Brain pericyte (primary cell): ENCODE measurements around the gene NEGR1.

Source experiments
- DNase-seq: peaks from one replicate; pipeline ENCODE4 v3.0.0-alpha.2; 2012; ENCODE audit warnings: low read depth, low spot score

The NEGR1 gene

DNA sequence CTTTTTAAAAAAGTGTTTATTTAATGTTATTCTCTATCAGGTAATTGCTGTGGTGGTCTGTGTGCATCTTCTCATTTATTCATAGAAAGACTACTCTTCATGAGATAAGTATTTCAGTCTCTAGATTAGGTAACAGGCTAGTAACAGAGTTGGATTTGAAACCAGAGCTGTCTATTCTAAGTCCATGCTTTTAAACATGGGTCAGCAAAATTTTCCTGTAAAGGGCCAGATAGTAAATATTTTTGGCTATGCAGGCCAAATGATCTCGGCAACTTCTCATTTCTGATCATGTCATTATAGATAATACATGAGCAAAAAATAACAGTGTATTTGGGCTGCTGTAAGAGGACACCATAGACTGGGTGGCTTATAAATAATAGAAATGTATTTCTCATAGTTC, 715.9 kb downstream of the NEGR1 start:
- DNase-seq: no peak

DNA sequence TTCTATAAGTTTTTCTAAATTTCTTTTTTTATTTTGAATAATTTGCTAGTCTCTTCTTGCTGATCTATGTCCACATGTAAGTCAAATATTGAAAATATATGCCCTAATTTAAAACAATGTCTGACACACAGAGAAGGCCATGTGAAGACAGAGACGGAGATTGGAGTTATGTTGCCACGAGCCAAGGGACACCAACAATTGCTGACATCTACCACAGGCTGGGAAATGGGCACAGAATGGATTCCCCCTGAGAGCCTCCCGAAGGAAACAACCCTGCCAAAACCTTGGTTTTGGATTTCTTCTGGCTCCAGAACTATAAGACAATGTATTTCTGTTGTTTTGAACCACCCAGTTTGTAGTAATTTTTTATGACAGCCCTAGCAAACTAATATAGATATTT, 716.5 kb downstream of the NEGR1 start:
- DNase-seq: no peak

DNA sequence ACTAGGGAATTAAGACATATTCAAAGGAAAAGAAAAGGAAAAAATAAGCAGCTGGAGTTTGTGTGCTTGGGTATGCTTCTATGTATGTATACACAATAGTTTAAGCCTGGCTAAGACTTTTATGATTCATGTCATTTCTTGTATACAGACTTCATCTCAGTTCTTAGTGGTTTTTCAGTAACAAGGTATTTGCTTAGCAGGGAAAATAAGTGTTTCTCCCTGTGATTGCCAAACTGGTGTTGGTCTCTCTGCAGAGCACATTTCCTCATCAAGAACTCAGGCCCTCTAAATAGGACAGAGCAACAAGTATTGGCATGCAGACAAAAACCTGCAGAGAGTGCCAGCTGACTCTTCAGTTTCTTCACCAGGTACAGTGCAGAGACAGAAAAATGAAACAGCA, 717.1 kb downstream of the NEGR1 start:
- no peak for DNase-seq

DNA sequence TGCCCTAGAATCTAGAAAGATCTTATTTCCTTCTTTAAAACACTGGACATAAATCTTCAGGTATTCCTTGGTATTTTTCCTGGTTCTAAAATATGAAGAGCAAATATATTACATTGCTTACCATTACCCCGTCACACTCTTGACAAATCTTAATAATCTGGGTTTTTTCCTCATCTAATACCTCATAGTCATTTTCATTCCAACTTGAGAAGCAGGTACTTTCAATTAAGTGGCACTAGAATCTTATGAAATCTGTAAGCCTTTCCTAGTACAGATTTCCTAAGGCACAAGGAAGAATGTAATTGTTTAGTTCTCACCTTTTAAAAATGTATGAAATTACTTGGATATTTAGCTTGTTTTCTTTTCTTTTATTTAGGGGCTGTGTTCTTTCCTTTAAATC, 720.0 kb downstream of the NEGR1 start:
- no peak for DNase-seq

DNA sequence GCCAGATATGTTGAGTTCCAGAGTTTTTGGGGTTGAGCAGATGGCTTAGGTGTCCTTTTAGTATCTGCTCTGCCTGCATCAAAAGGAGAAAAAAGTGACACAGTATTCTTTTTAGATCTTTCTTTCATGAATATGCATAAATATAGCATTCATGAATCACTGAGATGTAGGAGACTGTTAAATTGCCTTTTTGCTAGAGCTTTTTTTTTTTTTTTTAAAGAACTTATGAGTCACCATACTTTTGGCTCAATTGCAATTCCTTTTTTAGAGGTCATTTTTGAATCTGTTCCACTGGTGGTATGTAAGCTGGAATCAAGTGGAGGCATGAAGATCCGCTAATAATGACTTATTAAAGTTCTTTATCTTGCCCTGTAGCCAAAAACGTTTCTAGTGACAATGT, 720.6 kb downstream of the NEGR1 start:
- no peak for DNase-seq

DNA sequence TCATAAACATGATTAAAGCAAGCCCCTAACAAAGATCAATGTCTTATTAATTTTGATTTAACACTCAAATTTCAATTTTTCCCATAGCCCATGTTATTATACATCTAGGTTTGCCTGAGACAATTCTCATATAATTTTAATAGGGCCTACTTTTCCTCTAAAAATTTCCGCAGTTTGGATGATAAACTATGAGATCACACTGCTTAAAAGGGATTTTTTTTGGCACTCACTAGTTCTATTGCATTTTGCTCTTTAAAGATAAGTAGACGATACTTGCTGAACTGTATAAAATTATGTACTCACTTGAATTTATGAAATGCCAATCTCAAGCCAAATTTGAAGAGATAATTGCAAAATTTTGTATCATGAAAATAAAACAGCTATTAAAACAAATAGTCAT, 721.1 kb downstream of the NEGR1 start:
- DNase-seq: no peak

DNA sequence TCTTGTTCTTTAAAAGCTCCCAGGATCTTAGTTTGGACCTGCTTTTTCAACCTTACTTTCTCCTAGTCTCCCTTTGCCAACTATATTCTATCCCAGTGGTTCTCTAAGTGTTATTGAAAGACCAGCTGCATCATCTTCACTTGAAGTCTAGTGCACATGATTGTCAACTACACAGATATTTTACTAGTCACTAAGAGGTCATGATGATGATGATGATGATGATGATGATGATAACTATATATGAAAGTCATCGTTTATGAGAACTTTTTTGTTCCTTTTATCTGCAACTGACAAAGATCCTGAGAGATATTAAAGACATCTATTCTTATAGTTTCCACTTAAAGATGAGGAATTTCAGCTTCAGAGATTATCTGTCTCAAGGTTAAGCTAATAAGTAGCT, 722.5 kb downstream of the NEGR1 start:
- no peak for DNase-seq

DNA sequence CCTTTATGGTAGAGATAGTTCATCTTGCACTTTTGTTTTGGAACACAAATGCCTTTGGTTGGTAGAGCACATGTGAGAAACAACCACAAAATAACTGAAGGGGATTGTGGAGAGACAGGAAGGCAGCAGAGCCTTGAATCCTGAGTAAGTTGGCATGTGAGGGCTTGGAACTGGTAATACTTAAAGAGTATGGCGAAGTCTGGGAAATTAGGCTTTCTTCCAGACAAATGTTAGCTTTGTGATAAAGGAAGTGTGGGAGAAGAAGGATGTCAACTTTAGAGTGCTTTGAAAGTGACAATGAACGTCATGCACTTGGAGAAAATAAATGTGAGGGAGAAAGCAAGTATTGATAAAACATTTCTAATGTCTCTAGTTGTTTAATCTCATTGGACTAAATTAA, 725.2 kb downstream of the NEGR1 start:
- DNase-seq: no peak

DNA sequence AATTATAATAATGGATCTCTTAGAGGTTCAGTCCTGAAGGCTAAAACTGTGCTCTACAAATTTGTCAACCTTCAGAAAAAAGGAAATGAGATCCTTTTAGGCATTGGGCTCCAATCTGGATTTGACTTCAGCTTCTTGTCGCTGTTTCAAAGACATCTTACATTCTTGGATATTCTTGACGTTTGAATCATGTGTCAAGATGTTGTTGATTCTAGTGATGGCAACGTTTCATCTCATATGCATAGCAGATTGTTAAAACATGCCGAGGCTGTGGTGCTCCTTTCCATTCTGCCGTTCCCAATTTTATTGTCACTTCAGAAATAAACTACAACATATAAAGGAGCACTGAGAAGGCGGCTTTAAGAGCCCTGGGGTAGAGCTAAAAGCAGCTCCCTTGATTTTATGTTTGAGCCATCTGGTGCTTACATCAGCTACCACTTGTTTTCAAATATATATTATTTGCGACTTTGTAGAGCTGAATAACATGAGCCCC, 733.9 kb downstream of the NEGR1 start:
- DNase-seq: no peak

DNA sequence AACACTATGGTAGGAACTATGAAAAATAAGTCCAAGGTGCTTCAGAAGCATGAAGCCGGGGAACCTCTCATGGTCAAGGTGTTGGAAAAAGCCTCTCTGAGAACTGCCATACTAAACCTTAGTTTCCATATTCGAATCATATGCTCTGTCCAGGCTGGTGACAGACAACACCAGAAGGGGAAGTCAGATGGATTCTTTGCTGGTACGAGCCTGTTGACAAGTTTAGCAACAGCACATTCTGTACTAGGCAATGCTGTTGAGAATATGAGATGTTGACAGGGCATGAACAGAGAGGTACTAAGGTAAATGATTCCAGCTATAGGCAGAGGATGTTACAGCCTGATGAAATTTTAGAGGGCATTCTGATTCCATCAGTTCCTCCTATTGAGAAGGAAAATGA, 740.2 kb downstream of the NEGR1 start:
- DNase-seq: no peak

DNA sequence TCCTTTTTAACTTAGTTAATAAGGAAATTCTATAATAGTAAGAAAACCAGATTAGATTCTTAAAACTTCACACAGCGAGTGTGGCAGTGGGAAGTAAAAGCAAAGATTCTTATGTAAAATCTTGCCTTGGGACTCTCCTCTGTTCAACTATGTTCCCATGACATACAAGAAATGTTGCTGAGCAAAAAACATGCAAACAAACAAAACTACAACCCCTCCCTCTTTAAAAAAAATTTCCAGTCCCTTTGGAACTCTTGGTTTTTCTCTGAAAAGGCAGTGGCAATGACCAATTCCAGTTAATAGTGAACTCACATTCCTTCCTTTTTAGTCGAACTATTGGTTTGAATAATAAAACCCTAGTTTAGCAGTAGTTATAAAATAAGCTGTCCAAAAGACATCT, 748.4 kb downstream of the NEGR1 start:
- no peak for DNase-seq

DNA sequence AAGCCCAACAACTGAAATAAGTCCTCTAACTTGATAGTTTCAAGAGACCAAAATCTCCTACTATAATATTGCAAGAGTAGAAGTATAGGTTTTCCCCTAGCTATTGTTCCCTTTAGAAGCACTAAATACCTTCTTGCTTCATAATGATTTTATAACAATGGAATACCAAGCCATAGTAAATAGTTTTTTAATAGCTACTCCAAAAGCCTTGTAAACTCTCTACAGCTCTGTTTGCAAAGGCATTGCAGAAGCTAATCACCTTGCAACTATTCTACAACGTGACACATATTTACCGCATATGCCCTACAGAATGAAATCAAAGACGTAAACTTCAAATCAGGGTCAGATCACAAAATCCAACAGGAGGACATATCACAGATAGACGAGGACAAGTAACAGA, 750.0 kb downstream of the NEGR1 start:
- DNase-seq: no peak

DNA sequence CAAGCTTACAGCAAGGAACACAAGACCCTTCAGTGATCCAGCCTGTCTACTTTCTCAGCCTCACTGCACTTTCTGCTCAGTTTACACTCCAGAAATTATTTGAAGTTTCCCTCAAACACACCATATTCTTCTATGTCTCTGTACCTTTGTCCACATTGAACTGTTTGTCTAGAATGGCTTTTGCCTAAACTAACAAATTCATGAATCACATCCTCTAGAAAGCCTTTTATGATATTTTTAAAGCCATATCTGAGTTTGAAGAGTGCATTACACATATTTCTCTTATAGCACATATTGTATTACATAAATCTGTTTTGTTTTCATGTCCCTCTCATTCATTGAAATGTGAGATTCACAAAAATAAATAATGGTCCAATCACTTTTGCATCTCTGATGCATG, 755.5 kb downstream of the NEGR1 start:
- no peak for DNase-seq

DNA sequence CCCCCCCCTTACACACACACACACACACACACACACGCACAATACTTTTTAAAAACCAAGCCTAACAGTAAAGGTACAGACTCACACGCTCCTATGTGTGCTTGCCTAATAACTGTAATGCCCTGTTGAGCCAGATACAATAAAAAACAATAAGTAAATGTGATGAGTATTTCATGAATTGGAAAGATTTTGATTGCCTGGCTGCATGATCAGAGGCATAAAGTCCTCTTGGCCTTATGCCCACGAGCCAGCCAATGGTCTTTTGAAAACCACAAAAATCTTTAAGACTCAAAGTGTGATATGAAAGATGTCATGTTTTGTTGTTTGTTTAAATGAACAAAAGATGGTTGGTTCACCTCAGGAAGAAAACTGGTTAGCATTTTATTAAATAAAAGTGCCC, 759.6 kb downstream of the NEGR1 start:
- no peak for DNase-seq

DNA sequence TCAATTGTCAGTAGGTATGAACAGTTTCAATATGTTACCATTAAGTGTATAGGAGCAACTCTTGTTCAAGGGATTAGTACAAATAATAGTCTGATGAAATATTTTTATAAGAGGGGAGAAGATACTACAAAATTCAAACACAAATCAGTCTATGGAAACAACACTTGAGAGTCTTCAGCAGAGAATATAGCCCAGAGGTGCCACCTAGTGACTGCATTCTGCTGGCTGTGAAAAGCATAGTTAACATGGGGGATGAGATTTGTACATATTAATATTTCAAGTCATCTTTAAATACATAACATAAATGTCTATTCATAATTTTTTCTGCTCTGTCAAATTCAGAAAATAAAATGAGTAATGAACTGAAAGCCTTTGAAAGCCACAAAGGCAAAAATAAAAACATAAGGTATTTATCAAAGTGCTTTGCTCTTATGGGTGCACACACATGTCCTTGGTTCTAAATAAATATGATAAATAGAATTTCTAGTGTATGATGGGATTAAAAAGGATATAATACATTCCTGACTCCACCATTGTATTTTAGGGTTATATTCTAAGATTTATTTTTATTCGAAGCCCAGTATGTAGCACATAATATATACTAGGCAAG, 760.6 kb downstream of the NEGR1 start:
- no peak for DNase-seq

DNA sequence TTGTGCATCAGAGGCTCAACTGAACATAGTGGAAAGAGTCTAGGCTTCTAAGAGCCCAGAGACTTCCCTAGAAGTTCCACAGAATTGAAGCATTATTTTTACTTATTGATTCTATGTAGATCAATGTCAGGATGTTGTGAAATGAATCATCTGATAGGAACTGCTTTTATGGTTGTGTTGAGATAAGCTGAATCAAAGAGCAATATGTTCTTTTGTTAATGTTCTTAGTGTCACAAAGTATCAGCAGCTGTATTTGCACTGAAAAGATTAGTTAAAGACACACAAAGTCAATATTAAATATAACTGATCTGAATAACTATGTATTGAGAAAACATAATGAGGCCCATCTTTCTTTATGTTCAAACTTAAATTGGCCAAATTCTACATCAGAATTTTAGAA, 770.8 kb downstream of the NEGR1 start:
- DNase-seq: no peak

DNA sequence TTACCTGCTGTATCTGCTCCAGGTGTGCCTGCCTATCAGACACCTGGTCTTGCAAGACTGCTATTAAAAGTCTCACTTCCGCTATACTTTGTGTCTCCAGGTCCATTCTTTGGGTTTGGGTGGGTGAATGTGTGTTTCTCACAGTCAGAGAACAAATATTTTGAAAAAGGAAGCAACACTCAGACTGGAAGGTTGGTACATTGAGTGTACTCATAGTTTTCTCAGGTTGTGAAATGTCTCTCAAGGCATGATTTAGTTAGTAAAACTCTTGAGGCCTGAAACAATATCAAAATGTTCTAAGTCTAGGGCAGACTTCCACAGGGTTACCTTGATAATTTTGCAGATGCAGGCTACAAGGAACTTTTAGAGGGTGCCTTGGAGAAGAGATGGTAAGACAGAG, 771.6 kb downstream of the NEGR1 start:
- no peak for DNase-seq

DNA sequence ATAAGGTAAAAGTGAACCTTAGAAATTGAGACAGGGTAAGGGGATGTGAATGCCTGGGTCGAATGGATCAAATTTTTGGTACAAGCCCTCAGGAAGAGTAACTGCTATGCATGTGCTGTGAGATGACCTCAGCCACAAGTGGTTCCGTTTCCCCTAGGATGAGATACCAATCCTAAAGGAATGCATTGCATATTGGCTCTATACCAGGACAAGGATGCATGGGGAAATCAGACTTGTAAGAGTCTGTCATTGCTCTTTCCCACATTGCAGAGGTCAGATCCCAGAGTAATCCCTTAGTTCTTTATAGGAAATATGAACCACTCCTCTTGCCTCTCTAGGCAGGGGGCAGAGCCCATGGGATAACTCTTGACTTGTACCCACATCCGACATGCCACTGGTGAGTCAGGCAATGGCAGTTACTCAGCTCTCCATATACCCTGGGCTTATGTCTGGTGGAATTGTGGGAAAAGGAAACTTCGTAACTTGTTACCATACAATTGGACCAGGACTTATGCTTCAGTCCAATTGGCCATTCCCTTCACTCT, 773.2 kb downstream of the NEGR1 start:
- no peak for DNase-seq

DNA sequence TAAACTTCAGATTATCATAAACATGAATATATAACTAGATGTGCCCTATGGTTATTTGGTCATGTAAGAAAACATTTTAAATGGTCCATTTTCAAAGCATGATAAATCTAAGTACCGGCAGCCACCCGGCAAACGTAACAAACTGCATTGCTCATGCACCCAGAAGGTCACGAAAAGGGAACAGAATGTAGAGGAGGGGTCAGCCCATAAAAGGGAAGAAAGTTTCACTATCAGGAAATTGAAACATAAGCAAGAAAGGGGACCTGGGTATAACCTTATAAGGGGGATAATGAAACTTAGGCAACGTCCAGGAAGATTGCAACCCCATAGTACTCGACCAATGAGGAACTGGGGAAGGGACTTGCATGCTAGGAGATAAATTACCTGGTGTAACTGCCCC, 780.3 kb downstream of the NEGR1 start:
- no peak for DNase-seq

DNA sequence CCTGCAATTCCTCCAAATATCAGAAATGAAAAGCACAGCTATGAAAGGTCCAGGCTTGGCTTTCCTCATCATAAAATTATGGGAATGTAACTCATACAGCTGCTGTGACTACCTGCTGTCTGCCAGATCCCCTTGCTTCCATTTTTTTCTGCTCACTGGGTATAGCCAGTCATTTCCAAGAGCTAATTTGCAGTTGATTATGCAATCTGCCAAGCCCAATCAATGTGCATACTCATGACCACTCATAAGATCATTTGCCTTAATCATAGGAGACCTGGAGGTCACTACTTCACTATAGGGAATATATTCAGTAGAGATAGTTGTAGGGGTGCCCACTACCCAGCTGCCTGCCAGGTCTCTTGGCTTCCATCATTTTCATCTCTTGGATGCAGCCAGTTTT, 783.8 kb downstream of the NEGR1 start:
- DNase-seq: no peak

DNA sequence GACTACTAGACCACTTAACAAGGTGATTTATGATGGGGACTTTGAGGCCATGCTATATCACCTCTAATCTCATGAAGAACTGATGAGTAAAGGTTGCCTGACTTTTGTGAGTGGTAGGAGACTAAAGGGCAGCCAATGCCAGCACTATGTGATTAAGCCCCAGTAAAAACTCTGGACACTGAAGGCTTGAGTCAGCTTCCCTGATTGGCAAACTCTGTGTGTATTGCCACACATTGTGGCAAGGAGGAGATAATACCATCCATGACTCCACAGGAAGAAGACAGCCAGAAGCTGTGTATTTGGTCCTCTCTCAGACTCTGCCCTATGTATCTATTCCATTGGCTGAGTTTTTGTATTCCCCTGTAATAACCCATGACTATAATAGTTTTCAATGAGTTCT, 788.2 kb downstream of the NEGR1 start:
- no peak for DNase-seq

DNA sequence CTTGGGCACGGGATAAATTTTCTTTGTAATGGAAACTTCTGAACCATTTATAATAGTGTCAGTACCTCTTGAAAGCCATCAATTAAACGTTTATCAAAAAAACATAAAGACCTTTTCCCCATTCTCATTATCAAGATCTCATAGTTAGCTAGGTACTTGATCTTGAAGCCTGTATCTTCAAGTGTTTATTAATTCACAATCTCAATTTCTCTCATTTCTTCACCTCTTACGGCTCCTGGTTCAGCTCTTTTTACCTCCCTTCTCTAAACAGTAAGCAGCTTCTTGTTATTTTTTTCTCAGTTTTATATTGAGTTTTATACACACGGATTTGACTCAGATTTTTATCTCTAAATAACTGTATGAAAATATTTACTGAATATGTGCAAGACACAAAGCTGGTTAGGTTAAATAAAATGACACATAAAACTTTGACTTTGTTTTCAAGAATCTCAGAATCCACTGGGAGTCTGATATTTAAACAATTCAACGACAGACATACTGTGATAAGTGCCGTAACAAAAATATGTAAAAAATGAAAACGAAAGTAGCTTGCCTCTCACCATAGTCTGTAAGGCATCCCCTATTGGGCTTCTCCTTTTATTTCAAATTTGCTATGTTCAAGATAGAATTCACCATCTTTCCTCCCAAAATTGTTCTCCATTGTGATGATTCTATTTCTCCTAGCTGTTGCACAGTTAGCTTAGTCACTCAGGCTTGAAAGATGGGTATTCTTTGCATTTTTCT, 789.9 kb downstream of the NEGR1 start:
- DNase-seq: no peak

DNA sequence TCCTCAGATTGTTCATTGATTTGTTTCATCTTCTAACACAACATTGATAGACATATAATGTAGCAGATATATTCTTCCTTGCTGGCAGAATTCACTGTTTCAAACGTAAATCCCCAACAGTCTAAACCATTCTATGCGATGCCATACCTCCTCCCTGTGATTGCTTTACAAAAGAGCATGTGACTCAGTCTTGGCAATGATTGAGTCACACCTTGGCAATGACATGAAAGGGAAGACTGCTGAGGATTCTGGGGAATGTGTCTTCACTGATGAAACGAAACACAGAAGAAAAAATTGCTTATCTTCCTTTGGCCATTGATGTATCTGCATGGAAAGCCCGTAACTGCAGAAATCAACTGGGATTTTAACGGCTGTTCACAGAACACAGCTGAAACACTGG, 791.9 kb downstream of the NEGR1 start:
- no peak for DNase-seq
